ENCODE measurements around the gene RPS25.
"Not testable (repeated sequence)": the region's sequence is repeated elsewhere in the genome, so short reads cannot be mapped to it uniquely, and the experiment has no call there.

The RPS25 gene

DNA sequence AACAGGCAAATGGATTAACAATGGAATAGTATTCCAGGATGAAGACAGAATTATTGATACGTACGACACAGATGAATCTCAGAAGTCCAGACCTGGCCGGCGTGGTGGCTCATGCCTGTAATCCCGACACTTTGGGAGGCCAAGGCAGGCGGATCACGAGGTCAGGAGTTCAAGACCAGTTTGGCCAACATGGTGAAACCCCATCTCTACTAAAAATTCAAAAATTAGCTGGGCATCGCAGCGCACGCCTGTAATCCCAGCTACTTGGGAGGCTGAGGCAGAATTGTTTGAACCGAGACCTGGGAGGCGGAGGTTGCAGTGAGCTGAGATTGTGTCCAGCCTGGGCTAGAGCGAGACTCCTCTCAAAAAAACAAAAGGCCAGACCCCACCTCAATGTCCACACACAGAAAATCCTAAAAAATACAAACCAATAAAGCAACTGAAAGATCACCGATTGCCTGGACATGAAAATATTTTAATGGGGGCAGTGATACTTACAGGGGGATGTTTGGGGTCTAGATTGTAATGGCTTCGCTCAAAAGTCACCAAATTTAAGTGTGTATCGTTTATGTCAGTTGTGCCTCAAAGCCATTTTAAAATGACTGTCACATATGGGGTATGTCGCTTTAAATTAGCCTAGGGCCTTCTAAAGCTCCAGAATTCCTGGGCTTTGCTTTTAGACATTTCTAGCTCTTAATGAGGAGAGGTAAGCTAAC lies 3.8 kb downstream of the RPS25 start:
- DNase-seq: no peak

DNA sequence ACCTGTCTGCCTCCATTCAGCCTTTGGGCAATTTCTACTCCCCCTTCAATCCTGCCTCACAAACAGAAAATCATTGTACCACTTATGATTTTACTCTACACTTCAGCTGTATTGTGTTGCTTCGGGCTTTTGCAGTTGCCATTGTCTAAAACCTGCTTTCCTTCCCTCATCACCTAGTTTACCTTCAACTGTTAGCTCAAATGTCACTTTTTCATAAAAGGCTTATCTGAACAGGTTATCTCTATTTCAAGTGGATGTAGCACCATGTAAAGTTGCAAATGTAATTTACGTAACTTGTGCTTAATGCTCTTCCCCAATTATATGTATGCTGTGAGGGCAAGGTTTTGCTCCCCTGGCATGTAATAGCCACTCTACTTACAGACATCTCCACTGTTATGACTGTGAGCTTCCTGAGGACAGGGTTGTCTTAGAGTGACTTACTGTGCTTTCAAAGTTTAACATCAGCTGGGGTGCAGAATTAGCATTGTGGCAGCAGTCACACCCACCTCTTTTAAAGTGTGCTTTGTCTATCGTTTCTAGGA lies 5.4 kb downstream of the RPS25 start:
- no peak for DNase-seq

DNA sequence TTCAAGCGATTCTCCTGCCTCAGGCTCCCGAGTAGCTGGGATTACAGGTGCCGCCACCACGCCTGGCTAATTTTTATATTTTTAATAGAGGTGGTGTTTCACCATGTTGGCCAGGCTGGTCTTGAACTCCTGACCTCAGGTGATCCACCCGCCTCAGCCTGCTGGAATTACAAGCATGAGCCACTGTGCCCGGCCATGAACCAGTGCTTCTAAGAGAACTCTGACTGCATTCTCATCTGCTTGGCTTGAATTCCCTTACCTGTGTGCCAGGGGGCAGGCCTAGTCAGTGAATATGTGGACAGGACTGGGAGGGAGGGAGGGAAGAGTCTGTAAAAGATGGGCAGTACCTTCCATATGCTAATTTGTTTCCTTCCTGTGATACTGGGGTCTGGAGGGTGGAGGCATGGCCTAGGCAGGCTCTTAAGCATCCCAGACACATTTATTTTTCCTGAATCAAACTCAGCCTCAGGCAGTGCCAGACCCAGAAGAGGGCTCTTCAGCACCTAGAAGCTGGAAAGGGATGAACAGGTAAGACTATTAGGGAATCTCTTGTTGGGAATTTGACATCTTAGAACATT lies 6.6 kb downstream of the RPS25 start:
- DNase-seq: no peak

DNA sequence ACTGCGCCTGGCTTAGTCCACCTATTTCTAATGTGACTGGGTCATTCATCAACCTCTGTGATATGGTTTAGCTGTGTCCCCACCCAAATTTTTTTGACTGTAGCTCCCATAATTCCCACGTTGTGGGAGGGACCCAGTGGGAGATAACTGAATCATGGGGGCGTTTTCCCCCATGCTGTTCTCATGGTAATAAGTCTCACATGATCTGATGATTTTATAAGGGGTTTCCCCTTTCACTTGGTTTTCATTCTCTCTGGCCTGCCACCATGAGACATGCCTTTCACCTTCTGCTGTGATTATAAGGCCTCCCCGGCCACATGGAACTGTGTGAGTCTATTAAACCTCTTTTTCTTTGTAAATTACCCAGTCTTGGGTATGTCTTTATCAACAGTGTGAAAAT lies 11.5 kb downstream of the RPS25 start:
- no peak for DNase-seq

DNA sequence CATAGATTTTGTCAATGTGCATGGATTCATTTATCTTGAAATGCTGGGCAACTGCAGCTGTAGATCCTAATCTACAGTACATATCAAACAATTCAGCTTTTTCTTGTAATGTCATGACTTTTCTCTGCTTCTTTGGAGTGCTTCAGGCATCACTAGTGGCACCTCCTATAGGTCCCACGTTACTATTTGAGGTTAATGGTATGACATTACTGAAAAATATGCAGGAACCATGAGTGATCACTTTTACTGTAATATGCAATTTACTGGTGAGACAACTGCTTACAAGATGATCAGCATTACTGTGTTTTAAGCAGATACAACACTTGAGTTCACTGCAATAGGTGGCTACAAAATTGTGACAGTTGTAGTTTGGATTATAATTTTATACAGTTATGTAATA lies 17.2 kb downstream of the RPS25 start:
- no peak for DNase-seq

DNA sequence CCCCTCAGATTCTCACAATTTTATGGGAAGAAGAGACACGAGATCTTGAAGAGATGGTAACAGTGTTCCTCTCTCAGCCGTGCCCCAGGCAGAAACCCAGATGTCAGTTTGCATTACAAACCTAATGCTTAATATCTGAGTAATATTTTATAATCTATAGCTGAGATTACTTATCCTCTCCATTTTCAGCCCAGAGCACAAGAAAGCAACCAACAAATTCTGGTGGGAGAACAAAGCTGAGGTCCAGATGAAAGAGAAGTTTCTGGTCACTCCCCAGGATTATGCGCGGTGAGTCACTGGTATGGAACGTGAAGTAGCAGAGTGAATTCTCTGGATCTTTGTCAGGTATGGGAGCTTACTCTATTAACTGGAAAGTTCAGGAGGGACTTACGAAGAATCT lies 19.3 kb downstream of the RPS25 start:
- no peak for DNase-seq

DNA sequence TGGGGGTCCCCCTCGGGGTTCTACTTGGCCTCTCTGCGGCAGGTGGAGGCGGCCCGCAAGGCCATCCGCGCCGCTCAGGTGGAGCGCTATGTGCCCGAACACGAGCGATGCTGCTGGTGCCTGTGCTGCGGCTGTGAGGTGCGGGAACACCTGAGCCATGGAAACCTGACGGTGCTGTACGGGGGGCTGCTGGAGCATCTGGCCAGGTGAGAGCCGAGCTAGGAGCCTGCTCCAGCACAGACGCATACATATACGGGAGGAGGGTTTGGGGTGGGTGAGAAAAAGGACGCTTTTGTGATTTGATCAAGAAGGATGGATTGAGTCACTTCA lies 19.8 kb downstream of the RPS25 start:
- DNase-seq: no peak

DNA sequence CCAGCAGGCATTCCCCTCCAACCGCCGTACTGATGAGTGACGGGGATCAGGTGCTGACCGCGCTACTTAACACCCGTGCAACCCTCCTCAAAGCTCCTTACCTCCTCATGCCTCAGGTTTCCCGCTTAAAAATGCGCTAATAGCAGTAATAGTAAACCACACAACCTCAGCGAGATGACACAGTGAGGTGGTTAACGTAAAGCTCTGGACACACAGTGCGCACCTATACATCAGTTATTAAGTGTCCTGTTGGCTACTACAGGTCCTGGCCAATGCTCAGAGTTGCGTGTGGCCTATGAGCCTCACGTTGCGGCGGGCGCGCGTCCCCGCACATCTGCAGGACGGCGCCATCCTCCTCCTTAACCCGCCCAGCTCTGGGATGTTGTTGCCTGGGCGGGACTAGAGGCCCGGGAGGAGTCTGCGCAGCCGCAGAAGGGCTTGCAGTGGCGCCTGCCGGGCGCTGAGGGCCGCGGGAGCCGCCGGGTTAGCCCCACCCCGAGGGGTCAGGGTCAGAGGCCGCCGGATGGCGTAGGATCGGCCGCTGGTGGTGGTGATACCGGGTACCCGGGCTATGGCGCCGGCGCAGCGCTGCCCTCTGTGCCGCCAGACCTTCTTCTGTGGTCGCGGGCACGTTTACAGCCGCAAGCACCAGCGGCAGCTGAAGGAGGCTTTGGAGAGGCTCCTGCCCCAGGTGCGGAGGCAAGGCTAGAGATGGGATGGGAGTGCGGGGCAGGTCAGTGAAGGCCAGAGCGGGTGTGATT lies 20.3 kb downstream of the RPS25 start, which contains the start of gene CENATAC:
Gene CENATAC, plus strand, starts transcription at position 512 of the 761 bp plus-strand sequence. Its CDS starts 60 bp downstream, at position 572.
- DNase-seq: peak; percentile 86

DNA sequence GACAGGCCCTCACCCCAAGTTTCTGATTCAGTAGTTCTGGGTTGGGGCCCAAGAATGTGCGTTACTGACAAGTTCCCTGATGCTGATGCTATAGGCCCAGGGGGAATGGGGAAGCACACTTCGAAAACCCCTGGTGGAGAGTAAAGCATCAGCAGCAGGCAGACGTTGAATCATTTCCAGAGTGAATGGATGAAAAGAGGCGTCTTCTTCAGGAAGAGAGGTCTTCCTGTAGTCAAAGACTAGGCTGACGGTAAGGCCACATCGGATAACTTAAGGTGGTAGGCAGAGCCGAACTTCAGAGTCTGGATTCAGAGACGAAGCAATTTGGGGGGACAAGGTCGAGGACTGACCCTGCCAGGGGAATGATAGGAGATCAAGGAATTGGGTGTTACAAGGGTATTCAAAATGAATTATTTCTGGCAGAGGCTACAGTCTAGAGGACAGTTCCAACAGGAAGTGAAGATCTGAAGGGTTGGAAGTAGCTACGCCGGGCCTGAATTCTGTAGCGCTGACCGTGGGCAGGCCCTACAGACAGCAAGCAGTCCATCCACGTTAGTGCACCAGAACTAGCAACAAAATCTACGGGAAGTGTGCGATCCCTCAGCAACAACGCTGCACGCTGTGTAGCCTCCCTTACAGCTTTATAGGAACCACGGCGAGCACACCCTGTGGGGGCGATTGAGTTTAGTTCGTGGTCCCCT lies 21.1 kb downstream of the RPS25 start:
- no peak for DNase-seq

DNA sequence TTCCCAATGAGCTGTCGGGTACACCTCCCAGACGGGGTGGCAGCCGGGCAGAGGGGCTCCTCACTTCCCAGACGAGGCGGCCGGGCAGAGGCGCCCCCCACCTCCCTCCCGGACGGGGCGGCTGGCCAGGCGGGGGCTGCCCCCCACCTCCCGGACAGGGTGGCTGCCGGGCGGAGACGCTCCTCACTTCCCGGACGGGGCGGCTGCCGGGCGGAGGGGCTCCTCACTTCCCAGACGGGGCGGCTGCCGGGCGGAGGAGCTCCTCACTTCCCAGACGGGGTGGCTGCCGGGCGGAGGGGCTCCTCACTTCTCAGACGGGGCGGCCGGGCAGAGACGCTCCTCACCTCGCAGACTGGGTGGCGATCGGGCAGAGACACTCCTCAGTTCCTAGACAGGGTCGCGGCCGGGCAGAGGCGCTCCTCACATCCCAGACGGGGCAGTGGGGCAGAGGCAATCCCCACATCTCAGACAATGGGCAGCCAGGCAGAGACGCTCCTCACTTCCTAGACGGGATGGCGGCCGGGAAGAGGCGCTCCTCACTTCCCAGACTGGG lies 26.6 kb downstream of the RPS25 start:
- not testable (repeated sequence) for DNase-seq

DNA sequence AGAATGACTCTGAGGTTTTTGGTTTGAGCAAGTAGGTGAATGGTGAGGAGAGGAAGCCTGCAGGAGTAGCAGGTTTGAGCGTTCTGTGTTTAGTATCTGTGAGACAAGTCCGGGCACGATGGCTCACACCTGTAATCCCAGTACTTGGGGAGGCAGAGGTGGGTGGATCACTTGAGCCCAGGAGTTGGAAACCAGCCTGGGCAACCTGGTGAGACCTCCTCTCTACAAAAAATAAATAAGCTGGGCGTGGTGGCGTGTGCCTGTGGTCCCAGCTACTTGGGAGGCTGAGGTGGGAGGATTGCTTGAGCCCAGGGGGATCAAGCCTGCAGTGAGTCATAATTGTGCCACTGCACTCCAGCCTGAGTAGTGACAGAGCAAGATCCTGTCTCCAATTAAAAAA lies 29.9 kb downstream of the RPS25 start:
- peak; percentile 73 for DNase-seq

DNA sequence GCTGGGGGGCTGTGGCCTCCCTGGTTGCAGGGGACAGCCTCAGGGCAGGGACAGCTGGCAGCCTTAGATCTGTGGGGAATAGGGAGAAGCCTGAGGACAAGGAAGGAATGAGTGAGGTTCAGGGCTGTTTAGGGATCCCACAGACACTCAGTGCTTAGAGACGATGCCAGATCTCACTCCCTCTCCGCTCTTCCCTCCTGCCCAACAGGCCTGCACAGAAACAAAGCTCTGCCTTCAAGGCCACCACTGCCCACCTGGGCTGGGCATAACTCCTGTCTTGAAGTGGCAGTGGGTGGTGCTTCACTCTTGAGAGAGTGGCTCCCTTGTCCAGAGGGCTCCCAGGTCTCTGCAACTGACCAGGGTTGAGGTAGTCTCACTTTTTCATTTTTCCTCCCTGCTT lies 33.3 kb downstream of the RPS25 start:
- DNase-seq: no peak

DNA sequence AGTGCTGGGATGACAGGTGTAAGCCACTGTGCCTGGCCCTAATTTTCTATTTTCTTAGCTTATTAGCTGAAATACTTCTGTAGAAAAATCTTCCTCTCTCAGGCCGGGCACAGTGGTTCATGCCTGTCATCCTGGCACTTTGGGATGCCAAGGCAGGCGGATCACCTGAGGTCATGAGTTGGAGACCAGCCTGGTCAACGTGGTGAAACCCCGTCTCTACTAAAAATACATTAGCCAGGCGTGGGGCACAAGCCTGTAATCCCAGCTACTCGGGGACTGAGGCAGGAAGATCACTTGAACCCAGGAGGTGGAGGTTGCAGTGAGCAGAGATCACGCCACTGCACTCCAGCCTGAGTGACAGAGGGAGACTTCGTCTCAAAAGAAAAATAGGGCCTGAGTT lies 33.8 kb downstream of the RPS25 start:
- DNase-seq: not testable (repeated sequence)

DNA sequence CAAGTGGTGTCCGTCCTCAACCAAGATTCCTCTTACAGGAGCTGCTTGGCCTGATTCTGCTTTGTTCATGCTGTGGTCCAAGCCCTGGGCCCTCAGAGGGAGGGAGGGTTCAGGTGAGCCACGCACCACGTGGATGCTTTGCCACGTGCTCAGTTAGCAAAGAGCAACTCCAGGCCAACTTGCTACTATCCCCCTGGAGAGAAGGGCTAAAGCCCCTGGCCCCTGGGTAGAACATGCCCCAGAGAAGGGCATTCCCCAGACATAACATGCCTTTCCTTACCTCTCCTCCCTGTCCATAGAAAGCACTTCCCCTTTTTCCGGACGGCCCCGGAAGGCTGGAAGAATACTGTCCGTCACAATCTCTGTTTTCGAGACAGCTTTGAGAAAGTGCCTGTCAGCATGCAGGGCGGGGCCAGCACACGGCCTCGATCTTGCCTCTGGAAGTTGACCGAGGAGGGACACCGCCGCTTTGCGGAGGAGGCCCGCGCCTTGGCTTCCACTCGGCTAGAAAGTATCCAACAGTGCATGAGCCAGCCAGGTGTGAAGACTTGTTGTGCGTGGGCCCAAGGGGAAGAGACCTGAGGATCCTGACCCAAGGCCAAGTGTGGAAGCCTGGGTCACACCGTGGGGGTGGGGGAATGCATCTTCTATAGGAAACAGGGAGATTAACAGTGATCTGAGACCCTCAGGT lies 37.8 kb downstream of the RPS25 start:
- no peak for DNase-seq

DNA sequence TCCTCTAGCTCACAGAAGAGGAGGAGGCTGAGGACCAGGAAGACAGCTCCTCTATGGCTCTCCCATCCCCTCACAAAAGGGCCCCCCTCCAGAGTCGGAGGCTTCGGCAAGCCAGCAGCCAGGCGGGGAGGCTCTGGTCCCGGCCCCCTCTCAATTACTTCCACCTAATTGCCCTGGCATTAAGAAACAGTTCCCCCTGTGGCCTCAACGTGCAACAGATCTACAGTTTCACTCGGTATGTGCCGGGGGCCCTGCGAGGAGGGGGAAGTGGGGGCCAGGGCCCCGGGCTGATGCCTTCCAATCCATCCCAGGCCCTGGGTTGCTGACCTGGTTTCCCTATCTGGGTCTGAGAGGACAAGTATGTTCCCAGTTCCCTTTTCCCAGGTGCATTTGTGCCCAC lies 38.7 kb downstream of the RPS25 start:
- peak; percentile 15 for DNase-seq

DNA sequence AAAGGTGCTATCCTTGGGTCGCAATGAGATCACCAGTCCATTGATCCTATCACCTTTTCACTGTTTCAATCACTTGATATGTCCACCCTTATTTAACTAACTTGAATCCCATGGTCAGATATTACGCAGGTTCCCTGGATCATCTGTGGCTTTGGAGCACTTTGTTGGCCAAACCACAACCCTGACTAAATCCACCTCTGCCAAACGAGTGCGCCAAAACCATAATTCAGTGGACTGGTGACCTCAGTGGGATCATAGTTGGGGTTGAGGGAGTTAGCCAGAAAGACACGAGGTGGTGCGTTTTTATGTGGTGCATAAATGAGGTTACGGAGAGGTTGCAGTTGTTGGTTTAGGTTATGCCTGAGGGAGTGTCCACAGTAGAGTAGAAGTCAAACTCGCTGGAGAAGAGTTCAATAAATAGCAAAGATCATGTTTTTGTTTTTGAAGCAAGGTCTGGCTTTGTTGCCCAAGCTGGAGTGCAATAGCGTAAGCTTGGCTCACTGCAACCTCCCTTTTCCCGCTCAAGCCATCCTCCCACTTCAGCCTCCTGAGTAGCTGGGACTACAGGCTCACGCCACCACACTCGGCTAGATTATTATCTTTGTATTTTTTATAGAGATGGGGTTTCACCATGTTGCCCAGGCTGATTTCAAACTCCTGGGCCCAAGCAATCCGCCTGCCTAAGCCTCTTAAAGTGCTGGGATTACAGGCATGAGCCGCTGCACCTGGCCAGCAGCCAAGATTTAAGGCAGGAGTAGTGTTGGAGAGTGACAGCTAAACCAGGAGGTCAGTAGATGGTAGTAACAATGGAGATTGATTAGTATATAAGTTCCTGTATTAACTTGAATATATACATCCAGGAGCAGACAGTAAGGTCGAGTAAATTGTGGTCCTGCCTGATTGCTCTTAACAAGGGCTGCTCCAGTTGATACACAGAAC lies 42.1 kb downstream of the RPS25 start:
- no peak for DNase-seq

DNA sequence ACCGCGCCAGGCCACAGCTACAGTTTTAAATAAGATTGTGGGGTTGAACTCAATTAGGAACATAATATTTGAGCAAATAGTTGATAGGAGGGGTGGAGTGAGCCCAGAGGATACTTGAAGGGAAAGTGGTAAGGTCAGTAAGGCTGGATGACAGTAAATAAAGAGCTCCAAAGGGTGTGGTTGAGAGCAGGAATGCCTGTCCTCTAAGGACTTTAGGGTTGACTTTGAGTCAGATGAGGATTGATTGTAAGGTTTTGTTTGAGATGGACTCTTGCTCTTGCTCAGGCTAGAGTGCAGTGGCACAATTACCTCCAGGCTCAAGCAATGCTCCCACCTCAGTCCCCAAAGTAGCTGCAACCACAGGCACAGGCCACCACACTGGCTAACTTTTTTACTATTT lies 44.2 kb downstream of the RPS25 start:
- DNase-seq: no peak

DNA sequence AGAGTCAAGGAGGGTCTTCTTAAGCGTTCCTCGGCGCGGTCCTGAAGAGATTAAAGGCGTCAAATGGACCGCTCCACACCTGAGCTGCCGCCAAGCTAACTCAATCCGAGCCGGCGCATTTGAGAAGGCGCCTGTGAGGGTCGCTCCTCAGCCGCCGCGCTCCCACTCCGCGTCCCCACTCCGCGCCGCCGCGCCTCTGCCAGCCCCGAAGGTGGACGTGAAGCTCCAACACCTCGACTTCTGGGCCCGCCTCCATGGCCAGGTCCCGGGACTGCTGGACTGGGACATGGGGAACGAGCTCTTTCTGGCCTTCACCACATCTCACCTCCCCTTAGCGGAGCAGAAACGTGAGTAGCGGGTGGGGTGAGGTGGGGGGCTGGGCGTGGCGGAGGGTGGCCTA lies 46.5 kb downstream of the RPS25 start, which contains the start of gene FOXR1:
Gene FOXR1, plus strand, starts transcription at position 116 of the 400 bp plus-strand sequence. Its CDS starts 171 bp downstream, at position 287.
- no peak for DNase-seq

DNA sequence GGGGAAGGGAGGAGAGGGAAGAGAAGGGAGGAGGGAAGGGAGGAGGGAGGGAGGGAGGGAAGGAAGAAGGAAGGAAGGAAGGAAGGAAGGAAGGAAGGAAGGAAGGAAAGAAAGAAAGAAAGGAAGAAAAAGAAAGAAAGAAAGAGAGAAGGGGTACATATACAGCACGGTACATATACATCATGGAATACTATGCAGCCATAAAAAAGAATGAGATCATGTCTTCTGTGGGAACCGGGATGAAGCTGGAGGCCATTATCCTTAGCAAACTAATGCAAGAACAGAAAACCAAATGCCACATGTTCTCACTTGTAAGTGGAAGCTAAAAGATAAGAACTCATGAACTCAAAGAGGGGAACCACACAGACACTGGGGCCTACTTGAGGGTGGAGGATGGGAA lies 48.6 kb downstream of the RPS25 start:
- not testable (repeated sequence) for DNase-seq

Measured in NCI-H2171 treated with DMSO at 0.1 percent for 48 hours (cell line).